Esophagus muscularis mucosa (tissue), 4 donors: ENCODE measurements around the gene DTD1.

Source experiments
- CTCF ChIP-seq, 3 experiments: fragments of 200-600 bp in 2 of 3; fragments of 450-650 bp in 1 of 3; sonication (generic) in 2 of 3; IDR thresholded peaks; one replicate each; pipeline ENCODE4 v1.5.1; 2017 to 2019; ENCODE audit warnings: antibody characterized with exemption in 3 of 3, mild to moderate bottlenecking in 2 of 3, moderate library complexity in 1 of 3
- EP300 ChIP-seq: sonication (generic); formaldehyde crosslinking; IDR thresholded peaks from one replicate; pipeline ENCODE4 v1.6.1; 2017; ENCODE audit warnings: antibody characterized with exemption
- POLR2A ChIP-seq: fragments of 450-650 bp; IDR thresholded peaks from one replicate; pipeline ENCODE4 v1.6.1; 2017; ENCODE audit warnings: antibody characterized with exemption, moderate library complexity, mild to moderate bottlenecking, low read depth
- POLR2AphosphoS5 ChIP-seq, 2 donors: sonication (generic); formaldehyde crosslinking; IDR thresholded peaks; one replicate each; pipeline ENCODE4 v1.6.1; 2017; ENCODE audit warnings: antibody characterized with exemption in 2 of 2

- no peak for TF ChIP-seq POLR2AphosphoS5 (IDR thresholded peaks at IDR 0.05)
- no peak for TF ChIP-seq CTCF (IDR thresholded peaks at IDR 0.05)
- no peak for TF ChIP-seq POLR2A
- no peak for TF ChIP-seq EP300
Observed at GRCh38 chr20:18614244-18614643, 26.4 kb downstream of the DTD1 start.
